ENCODE results near the gene PLD1.

- TF ChIP-seq, protein P1, sequence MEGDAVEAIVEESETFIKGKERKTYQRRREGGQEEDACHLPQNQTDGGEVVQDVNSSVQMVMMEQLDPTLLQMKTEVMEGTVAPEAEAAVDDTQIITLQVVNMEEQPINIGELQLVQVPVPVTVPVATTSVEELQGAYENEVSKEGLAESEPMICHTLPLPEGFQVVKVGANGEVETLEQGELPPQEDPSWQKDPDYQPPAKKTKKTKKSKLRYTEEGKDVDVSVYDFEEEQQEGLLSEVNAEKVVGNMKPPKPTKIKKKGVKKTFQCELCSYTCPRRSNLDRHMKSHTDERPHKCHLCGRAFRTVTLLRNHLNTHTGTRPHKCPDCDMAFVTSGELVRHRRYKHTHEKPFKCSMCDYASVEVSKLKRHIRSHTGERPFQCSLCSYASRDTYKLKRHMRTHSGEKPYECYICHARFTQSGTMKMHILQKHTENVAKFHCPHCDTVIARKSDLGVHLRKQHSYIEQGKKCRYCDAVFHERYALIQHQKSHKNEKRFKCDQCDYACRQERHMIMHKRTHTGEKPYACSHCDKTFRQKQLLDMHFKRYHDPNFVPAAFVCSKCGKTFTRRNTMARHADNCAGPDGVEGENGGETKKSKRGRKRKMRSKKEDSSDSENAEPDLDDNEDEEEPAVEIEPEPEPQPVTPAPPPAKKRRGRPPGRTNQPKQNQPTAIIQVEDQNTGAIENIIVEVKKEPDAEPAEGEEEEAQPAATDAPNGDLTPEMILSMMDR (conservative IDR thresholded peaks at IDR 0.05; ENCODE audit: low read length) = no peak
- no peak for TF ChIP-seq EZH2phosphoT487 (IDR thresholded peaks at IDR 0.05; ENCODE audit: borderline replicate concordance)
These were observed 162.2 kb downstream of the PLD1 start for GRCh38 chr3:171648069-171648468.
